K562 (cell line): ENCODE results near the gene CEP131. TPM values are rescaled to one million over a fixed set of nuclear protein-coding genes. Genes with fewer than 3 reads are reported as not detected.
A peak's percentile ranks its signal among the peaks of the same experiment; 100 is the strongest.

Source experiments
- ELF4 ChIP-seq: fragments of 450-650 bp; formaldehyde crosslinking; IDR thresholded peaks from 2 replicates; pipeline ENCODE4 v1.4.0; 2022; ENCODE audit warnings: missing genetic modification characterization
- HLTF ChIP-seq: fragments of 450-650 bp; IDR thresholded peaks from 2 replicates; pipeline ENCODE4 v1.6.1; 2016
- LARP7 ChIP-seq: fragments of 450-650 bp; IDR thresholded peaks from 2 replicates; pipeline ENCODE4 v1.6.1; 2016
- MCM7 ChIP-seq, 2 experiments: fragments of 450-650 bp; IDR thresholded peaks; 2 replicates each; pipeline ENCODE4 v1.6.1; 2016 to 2018
- MIER1 ChIP-seq: fragments of 450-650 bp; IDR thresholded peaks from 2 replicates; pipeline ENCODE4 v1.6.1; 2016; ENCODE audit warnings: antibody characterized with exemption, mild to moderate bottlenecking, low read depth
- NUFIP1 ChIP-seq: fragments of 450-650 bp; IDR thresholded peaks from 2 replicates; pipeline ENCODE4 v1.6.1; 2018; ENCODE audit not compliant: partially characterized antibody
- PREB ChIP-seq: sonication (generic); formaldehyde crosslinking; IDR thresholded peaks from 2 replicates; pipeline ENCODE4 v1.8.1; 2023; ENCODE audit warnings: mild to moderate bottlenecking, missing genetic modification reagents
- SMARCE1 ChIP-seq: fragments of 450-650 bp; IDR thresholded peaks from 2 replicates; pipeline ENCODE4 v1.7.1; 2016; ENCODE audit warnings: mild to moderate bottlenecking
- TFAM ChIP-seq: fragments of 250-450 bp; sonication (Bioruptor Pico); conservative IDR thresholded peaks from 2 replicates; pipeline ENCODE4 v1.5.0; 2021; ENCODE audit warnings: mild to moderate bottlenecking, moderate library complexity
- TSC22D4 ChIP-seq: fragments of 450-650 bp; IDR thresholded peaks from 2 replicates; pipeline ENCODE4 v1.6.1; 2016; ENCODE audit warnings: missing genetic modification characterization, missing biosample characterization, control low read depth
- ZBTB33 ChIP-seq: sonication (generic); formaldehyde crosslinking; IDR thresholded peaks from 2 replicates; pipeline ENCODE4 v1.8.1; 2023; ENCODE audit warnings: mild to moderate bottlenecking, missing genetic modification reagents
- ZBTB40 ChIP-seq, 2 experiments: fragments of 450-650 bp in 1 of 2; sonication (generic) in 1 of 2; formaldehyde crosslinking in 1 of 2; IDR thresholded peaks; 2 replicates each; pipeline versions ENCODE4 v1.7.1 to v1.9.0; 2016 to 2022; ENCODE audit warnings: inconsistent platforms in 1 of 2, mild to moderate bottlenecking in 1 of 2, missing genetic modification reagents in 1 of 2
- ZFP36 ChIP-seq: fragments of 150-350 bp; IDR thresholded peaks from 2 replicates; pipeline ENCODE4 v1.6.1; 2018; ENCODE audit warnings: low read length, low read depth; ENCODE audit not compliant: partially characterized antibody
- ZNF277 ChIP-seq: fragments of 250-450 bp; sonication (Bioruptor Pico); IDR thresholded peaks from 2 replicates; pipeline ENCODE4 v1.8.0; 2022; ENCODE audit warnings: inconsistent platforms, mild to moderate bottlenecking, moderate library complexity, borderline replicate concordance
- polyA plus RNA-seq, 8 experiments: library from polyadenylated mRNA; depleted of rRNA in 4 of 8; stranded (reverse) in 5 of 8; unstranded in 3 of 8; fragments of >200 nt; fragmentation: Nextera tagmentation in 2 of 8; fragmentation: Illumina TruSeq in 1 of 8; extraction: Ambion mirVana in 2 of 8; extraction: Trizol in 1 of 8; gene quantifications; 2 replicates each; pipeline versions ENCODE4 v1.2.1 to v1.2.3, GENCODE V29; 2011 to 2014; ENCODE audit warnings: inconsistent platforms in 1 of 8, missing spikeins in 1 of 8
- total RNA-seq, 7 experiments: library from RNA; depleted of rRNA in 6 of 7; stranded (reverse); fragments of >200 nt in 6 of 7; fragmentation: Illumina TruSeq in 2 of 7; extraction: Trizol in 2 of 7; gene quantifications; 2 replicates each; pipeline versions ENCODE4 v1.2.1 to v1.2.3, GENCODE V29; 2011 to 2021; ENCODE audit warnings: low replicate concordance in 1 of 7

CEP131 gene
- total and polyA plus RNA-seq, 9 of the 15 experiments (the other 6 are each of a cell fraction or from before 2014, with no cell fraction given): 0.24 to 21.2 (median 2.3) TPM

GRCh38 chr17:81253358-81254131, 30.8 kb upstream of the CEP131 start (continued):
- TF ChIP-seq ZNF277 (CRISPR knock-in tag) (no peak), HLTF (peak; percentile 98), ZBTB33 (CRISPR knock-in tag) (peak; percentile 65; the same call in 1 of the 2 replicates), MCM7 (IDR thresholded peaks at IDR 0.05) (peak in 1 of 2 experiments; percentile 79; a peak in 1 of 4 replicates), TFAM (CRISPR knock-in tag) (no peak), ZBTB40 (IDR thresholded peaks at IDR 0.05) (peak; percentile 58; the same call in 1 of the 2 replicates), ZBTB40 (CRISPR knock-in tag; IDR thresholded peaks at IDR 0.05) (no peak), ZFP36 (no peak), LARP7 (peak; percentile 98), MIER1 (0 out of 2 replicates have a peak, but pooled peaks have one; percentile 29), SMARCE1 (0 out of 2 replicates have a peak, but pooled peaks have one; percentile 19), PREB (CRISPR knock-in tag) (no peak), ELF4 (CRISPR knock-in tag) (peak; percentile 73; the same call in 1 of the 2 replicates), NUFIP1 (no peak), TSC22D4 (tag) (no peak; the same call in 1 of the 2 replicates)
